Glomerular endothelial cell (primary cell): Measurements from ENCODE around the gene TSNAXIP1. TPM values are rescaled to one million over a fixed set of nuclear protein-coding genes. Genes with fewer than 3 reads are reported as not detected.

ENCODE experiments used
- total RNA-seq: library from RNA; depleted of rRNA; stranded (reverse); fragments of >200 nt; gene quantifications from 2 replicates; pipeline ENCODE4 v1.2.3, GENCODE V29; 2015

The TSNAXIP1 gene
- total RNA-seq, 1 donor from 2014 or later = 0.88 TPM

Other genes with a start within 250 kb of the TSNAXIP1 start
- 27.7 and 34.2 TPM in 2 replicates for gene CTCF, start 244.4 kb upstream of the TSNAXIP1 start, total RNA-seq
- 0.63 and 3.3 TPM in 2 replicates for gene CARMIL2, start 161.7 kb upstream of the TSNAXIP1 start, total RNA-seq
- 23.3 and 24.1 TPM in 2 replicates for gene ACD, start 146.6 kb upstream of the TSNAXIP1 start, total RNA-seq
- gene PARD6A, start 145.9 kb upstream of the TSNAXIP1 start, total RNA-seq = 0.82 and 1.9 TPM in 2 replicates
- gene ENKD1, start 140.1 kb upstream of the TSNAXIP1 start, total RNA-seq = 20.5 and 25.9 TPM in 2 replicates
- 3.9 and 4.9 TPM in 2 replicates for gene C16orf86, start 140.1 kb upstream of the TSNAXIP1 start, total RNA-seq
- 31.5 and 35.7 TPM in 2 replicates for gene GFOD2, start 87.6 kb upstream of the TSNAXIP1 start, total RNA-seq
- 9.2 and 15.5 TPM in 2 replicates for gene RANBP10, start 329 bp upstream of the TSNAXIP1 start, total RNA-seq
- gene THAP11, start 35.4 kb downstream of the TSNAXIP1 start, total RNA-seq = 30.8 and 36.8 TPM in 2 replicates
- 253 and 269 TPM in 2 replicates for gene NUTF2, start 40.0 kb downstream of the TSNAXIP1 start, total RNA-seq
- gene CENPT, start 40.8 kb downstream of the TSNAXIP1 start, total RNA-seq = 46.0 and 48.5 TPM in 2 replicates
- 73.3 and 75.7 TPM in 2 replicates for gene EDC4, start 66.2 kb downstream of the TSNAXIP1 start, total RNA-seq
- 0.76 and 1.3 TPM in 2 replicates for gene NRN1L, start 78.0 kb downstream of the TSNAXIP1 start, total RNA-seq
- 22.4 and 36.7 TPM in 2 replicates for gene PSKH1, start 86.4 kb downstream of the TSNAXIP1 start, total RNA-seq
- 0.12 and 0.34 TPM in 2 replicates for gene CTRL, start 125.0 kb downstream of the TSNAXIP1 start, total RNA-seq
- gene PSMB10, start 130.0 kb downstream of the TSNAXIP1 start, total RNA-seq = 70.6 and 77.1 TPM in 2 replicates
- 8.0 and 20.0 TPM in 2 replicates for gene LCAT, start 137.2 kb downstream of the TSNAXIP1 start, total RNA-seq
- 44.6 and 99.8 TPM in 2 replicates for gene SLC12A4, start 161.7 kb downstream of the TSNAXIP1 start, total RNA-seq
- gene DPEP3, start 173.6 kb downstream of the TSNAXIP1 start, total RNA-seq = not detected in 2 replicates
- 0.23 TPM in 1 of 2 replicates, not detected in the other for gene DPEP2, start 192.6 kb downstream of the TSNAXIP1 start, total RNA-seq
- gene DPEP2NB, start 209.0 kb downstream of the TSNAXIP1 start, total RNA-seq = not detected in 2 replicates
- gene DDX28, start 216.3 kb downstream of the TSNAXIP1 start, total RNA-seq = 5.3 and 7.5 TPM in 2 replicates
- 10.9 and 12.4 TPM in 2 replicates for gene DUS2, start 216.4 kb downstream of the TSNAXIP1 start, total RNA-seq